Embryonic facial prominence (tissue), 1 donor: Measurements from ENCODE around the gene SIX1.

Experiments
- DNase-seq: peaks from one replicate; pipeline ENCODE4 v3.0.0-alpha.2; 2016; ENCODE audit errors: extremely low spot score

SIX1 gene

GRCh38 chr14:60655119-60655897, 6.0 kb upstream of the SIX1 start:
- DNase-seq = no peak

GRCh38 chr14:60654334-60654821, 5.1 kb upstream of the SIX1 start:
- DNase-seq = no peak

DNA sequence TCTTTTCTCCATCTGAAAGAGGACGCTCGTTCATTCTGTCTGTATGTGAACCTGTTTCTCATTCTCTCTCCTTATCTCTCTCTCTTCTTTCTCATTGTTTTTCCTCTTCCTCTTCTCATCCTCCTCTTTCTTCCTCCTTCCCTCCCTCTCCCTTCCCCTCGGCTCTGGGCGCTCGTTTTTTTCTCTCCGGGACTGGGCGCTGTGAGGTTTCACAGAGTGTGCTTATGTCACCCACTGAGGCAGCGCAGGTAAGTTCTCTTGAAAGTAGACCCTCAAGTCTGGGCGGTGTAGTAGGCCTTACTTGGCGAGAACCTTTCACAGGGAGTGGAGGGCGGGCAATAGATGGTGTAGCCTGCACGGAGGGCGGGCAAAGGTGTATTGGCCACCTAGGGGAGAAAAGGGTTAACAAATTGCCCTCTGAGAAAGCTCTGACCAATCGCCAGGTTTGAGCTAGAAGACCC, 4.5 kb upstream of the SIX1 start:
- no peak for DNase-seq

DNA sequence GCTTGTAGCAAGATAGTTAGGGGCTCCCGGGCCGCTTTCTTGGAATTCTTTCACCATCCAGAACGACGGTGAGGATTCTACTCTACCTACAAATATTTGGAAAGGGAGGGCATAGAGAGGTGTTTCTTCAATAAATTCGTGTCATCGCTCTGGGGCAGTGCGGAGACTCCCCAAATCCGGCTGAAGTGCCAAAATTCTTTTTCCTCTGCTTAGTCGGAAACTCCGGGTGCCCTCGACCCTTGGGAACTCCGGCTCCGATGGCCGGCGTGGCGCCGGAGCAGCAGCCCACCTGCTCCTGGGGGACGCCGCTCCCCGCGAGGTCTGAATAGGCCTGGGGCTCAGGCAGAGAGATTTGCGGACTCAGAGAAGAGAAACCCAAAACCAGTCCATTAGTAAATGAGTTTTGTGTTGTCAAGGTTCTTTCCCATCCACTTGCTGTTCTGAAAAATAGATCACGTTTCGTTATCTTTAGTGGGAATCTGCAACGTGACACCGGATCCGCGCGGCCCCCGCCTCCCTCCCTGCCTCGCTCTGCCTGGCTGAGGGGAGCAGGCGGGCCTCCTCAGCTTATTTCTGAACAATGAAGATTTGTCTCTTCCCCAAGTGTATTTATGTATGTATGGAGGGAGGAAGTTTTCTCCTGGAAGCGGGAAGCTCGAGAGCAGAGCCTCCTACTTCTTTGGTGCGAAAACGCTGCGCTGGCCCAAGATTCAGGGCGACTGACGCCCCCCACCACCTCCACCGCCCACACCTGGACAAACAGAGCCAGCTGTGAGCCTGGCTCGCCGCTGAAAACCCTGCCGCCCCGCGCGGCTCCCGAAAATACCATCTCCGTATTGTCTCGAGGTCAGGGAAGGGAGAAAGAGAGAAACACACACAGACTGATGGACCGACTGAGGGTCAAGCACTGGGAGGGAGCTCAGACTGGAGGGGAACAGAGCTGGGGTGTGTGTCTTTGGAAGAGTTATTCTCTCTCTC, 3.7 kb upstream of the SIX1 start:
- no peak for DNase-seq

DNA sequence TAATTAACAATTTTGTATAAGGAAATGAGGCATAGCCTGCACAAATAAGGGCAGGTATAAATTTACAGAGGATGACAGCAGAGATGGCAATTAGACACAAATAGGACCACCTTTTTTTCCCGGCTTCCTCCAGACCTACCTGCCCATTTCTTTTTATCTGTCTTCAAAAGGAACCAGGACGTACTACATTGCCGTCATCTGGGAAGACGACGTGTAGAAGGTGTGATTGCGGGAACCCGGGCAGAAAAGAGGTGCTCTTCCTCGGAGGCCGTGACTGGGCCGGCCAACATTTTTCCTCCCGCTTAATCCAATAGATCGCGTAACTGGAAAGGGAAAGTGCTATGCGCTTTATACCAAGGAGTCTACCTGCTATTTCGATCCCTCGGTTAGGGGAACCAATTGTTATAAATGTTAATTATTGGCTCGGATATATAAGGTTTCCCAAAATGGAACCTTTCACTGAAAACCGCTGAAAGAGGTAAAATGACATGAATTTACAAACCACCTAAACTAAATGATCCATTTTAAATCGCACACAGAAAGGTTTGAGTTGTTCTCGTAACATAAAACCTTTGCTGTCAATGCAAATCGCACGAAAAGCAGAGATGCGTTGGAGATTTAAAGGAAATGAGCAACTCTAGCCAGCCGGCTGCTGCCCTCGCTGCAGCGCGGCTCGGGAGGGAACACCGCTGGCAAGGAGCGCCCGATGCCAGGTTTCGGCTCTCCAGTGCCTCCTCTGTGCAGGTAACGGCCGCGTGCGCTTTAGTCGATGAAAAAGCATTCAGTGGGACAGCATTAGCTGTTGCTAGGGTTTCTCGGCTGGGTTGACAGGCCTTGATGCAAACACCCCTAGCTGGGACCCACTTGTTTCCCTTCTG, 2.8 kb upstream of the SIX1 start:
- DNase-seq = no peak

GRCh38 chr14:60651086-60651795, 2.0 kb upstream of the SIX1 start:
- DNase-seq = no peak

DNA sequence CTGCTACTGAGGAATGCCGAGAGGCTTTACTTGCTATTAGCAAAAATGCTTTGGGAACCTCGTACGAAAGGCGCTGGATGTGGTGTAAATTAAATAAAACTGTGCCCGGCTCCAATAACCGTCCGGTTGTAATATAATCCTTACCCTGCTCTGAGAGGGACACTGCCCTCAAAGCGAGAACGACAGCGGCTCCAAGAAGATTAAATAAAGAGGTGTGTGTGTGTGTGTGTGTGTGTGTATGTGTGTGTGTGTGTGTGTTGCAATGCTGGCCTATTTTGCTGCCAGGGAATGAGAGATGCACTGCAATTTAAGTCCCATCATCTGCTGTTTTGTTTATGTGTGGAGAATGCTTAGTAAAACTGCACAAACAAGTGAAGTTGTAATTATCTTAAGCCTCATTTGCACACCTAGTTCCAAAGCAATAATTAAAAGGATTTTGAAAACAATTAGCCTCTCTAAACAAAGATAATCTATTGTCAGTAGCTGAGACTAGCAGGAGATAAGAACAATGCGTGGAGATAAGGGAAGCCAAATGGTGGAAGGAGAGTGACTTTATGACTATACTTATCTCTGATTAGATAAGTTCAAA, 1.2 kb upstream of the SIX1 start:
- no peak for DNase-seq

DNA sequence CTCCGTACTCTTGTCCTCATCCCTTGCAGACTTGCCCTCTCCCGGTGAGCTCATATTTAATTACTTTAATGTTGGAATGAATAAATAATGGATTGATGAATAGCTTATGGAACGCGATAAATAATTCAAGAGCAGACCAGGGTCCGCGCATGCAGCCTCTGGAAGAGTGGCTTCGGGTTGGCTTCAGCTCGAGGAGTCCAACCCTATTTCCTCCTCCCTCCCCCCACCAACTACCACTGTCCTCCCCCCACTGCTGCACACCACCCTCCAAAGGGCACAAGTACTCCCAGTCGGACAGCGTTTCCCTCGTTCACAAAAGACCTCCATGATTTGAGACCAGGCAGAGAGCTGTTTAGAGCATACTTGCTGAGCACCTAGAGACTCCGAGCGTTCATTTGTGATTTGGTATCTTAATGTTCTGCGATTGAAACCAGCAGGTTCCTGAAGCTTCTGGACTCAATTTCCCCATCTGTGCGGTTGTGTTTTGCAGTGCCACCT, 647 bp upstream of the SIX1 start:
- no peak for DNase-seq

- no peak for DNase-seq
These were observed 886 bp downstream of the SIX1 start for GRCh38 chr14:60648249-60648933.

DNA sequence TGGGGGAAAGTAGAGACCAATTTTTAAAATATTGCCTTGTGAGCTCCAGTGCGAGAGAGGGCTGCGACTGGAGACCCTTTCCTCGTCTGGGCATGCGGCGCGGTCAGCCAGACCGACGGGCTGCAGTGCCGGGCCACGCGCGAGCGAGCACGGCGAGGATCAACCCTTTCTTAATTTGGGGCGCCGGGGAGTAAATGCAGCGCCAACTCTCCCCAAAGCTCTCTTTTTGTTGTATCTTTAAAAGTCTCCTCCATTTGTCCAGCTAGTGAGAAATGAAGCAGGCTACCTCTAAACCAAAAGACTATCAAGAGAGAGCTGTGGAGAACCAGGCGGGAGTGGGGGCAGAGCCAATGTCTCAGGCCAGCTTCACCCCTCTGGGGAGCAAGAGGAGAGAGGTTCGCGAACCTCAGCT, 1.4 kb downstream of the SIX1 start:
- DNase-seq = no peak

DNA sequence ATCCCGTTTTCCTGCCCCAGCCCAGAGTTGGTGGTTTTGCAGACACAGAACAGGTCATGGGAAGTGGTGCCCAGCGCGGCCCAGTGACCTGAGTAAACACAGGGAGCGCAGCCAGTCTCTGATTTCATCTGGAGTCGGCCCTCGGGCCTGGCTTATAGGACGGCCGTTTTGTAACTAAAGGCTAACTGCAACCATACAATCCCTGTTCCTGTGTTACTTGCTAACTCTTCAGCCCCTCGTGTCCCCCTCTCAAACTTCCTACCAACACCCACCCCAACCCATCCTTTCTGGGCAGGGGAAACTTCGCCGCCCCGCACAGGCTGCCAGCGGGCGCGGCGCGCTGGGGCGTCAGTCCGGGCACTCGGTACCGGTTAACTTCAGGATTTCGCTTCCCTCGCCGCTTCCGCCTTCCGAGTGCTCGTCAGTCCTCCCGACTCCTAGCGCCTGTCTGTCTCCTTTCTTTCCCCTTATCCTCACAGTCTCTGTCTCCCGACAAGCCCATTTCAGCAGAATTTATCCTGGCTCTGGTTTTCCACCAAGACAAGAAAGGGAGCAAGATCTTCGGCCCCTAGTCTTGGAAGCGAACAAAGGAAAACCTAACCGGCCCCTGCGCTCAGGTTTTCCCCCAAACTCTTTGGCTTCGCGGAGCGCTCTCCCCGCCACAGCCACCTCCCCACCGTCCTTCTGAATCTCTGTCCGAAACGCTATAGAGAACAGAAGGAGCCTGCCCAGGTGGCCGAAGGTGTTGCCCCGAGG, 2.0 kb downstream of the SIX1 start:
- no peak for DNase-seq

DNA sequence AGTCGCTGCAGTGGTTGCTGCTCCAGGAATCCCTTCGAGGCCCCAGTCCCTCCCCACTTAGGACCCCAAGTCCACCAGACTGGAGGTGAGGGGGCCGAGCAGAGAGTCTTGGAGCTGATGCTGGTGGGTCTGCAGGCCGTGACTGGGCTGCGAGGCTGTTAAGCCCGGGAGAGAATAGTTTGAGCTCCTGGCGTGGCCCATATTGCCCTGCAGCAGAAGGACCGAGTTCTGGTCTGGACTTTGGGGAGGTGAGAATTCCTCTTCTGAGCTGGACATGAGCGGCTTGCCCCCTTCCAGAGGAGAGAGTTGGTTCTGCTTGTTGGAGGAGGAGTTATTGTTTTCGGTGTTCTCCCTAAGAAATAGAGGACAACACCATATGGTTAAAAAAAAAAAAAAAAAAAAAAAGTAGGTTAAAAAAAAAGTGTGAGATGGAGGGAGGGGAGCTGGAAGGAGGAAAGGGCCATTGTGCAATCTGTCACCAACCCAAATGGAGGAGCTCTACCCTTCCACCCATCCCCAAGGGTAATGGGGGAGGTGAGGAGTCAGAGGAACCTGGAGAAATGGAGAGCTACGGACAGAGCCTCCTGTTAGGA, 3.0 kb downstream of the SIX1 start:
- DNase-seq = no peak

- no peak for DNase-seq
These were observed 4.0 kb downstream of the SIX1 start for GRCh38 chr14:60645126-60645741.

DNA sequence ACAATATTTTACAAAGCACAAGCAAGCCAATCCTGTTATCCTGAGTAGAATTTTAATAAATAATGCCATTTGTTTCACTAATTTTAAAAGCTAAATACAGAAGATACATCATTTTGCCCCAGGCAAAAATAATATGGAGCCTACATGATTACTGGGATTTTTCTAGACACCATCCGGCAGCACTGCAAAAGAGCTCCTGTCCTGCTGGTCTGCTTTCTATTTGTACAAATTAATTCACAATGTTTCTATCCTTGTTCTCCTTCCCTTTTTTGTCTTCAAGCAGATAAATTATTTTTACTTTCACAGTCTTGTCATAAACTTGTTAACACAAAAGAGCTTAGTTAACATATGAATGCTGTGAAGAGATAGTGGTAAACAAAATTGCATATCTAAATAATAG, 4.6 kb downstream of the SIX1 start:
- DNase-seq = no peak

DNA sequence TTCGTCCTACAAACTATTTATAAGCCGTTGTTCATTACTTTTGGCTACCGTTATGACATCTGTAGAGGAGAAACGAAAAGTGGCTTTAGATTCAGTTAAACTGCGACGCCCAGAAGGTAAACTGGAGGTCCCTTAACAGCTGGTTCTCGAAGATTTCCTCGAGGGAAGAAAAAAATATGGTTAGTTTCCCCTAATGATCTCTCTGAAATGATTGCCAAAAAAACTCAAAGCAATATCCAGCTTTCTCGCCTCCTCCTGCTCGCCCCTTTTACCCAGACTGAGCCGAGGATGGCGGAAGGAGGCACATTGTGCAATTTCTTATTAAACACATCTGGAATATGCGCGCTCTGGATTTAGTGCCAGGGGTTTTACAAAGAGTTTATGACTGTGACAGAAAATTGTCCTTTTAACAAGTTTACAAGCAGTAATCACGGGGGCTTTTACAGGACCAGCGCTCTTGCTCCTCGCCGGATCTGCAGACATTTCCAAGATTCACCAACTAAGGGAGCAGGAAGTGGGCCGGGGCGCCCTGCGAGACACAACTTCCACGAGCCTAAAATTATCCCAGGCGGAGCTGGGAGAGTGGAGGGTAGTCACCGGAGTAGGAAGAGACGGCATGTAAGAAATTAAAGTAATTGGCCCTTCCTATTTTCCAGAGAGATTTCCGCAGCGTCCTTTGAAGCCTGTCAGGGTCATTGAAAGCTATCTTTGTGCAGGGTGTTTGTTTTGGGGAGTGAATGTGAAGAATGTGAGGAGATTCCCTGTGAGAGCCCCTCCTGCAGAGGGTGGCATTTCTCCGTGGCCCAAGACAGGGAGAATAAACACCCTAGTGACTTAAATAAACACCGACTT, 5.6 kb downstream of the SIX1 start:
- DNase-seq = no peak

- no peak for DNase-seq
These were observed 6.2 kb downstream of the SIX1 start for GRCh38 chr14:60643141-60643462.
